ENCODE measurements around the gene EPHB6.

DNA sequence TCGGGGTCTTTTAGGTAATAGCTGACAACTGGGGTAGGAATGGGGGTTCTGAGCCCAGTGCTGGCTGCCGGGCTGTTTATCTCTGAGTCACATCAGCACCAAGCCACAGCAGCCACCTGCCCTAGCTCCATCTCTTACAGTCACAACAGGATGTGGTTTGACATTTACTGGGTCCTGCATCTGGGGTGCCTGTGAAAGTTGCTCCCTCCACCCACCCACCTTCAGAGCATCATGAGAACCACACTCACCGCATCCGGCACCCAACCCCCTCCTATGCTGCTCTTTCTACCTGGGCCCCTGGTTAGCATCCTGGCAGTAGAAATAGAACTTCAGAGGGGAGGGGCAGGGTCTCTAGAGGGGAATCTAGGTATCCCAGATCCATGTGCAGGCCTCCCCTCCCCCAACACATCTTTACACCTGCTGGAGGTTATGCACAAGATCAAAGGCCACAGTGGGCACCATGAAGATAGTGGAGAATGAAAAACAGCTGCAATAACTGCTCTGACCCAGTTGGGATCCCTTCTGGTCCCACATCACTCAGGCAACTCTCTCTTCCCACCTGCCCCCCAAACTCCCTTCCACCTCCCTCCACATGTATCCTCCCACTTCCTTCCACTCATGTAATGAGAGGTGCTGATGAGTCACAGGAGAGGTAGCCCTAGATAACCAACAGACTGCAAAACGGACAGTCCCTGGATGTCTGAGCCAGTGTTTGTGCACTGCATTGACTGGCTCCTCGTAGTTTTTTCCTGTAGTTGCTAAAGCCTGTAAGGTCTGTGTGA, 45.9 kb upstream of the EPHB6 start:
- TF ChIP-seq POLR2AphosphoS5 (IDR thresholded peaks at IDR 0.05; ENCODE audit: low read depth, low read length) = peak; percentile 73
- peak; percentile 90 for TF ChIP-seq POLR2A (IDR thresholded peaks at IDR 0.05; ENCODE audit: low read depth, low read length)
- peak; percentile 46 for TF ChIP-seq TAF1 (IDR thresholded peaks at IDR 0.05; ENCODE audit: low read depth, low read length)
- peak; percentile 81 for TF ChIP-seq SPI1 (IDR thresholded peaks at IDR 0.05; ENCODE audit: low read depth, low read length)

All from GM12891 (cell line).